DMS153 treated with DMSO at 0.1 percent for 48 hours (cell line): Measurements from ENCODE around the gene KDM1B.

Experiments used
- DNase-seq: peaks from one replicate; lab custom pipeline; 2025; ENCODE audit not compliant: unreplicated experiment; lab: John Stamatoyannopoulos, UW

The KDM1B gene

GRCh38 chr6:18259675-18260447 is 104.6 kb downstream of the KDM1B start:
- DNase-seq = no peak

- DNase-seq = no peak
These were observed 105.4 kb downstream of the KDM1B start for GRCh38 chr6:18260448-18261106.

- no peak for DNase-seq
These were observed 106.7 kb downstream of the KDM1B start for GRCh38 chr6:18261877-18262276.

GRCh38 chr6:18262702-18263417 is 107.6 kb downstream of the KDM1B start:
- no peak for DNase-seq

- DNase-seq = peak; percentile 22
These were observed 108.4 kb downstream of the KDM1B start for GRCh38 chr6:18263418-18264218.

GRCh38 chr6:18264219-18264922 is 109.1 kb downstream of the KDM1B start, which contains the start of gene DEK:
TSS of gene DEK (minus strand) at chr6:18264530. CDS start at chr6:18263987, 543 bp downstream.
- DNase-seq = peak; percentile 72

GRCh38 chr6:18264923-18265377 is 109.7 kb downstream of the KDM1B start:
- peak; percentile 21 for DNase-seq

- DNase-seq = no peak
These were observed 110.7 kb downstream of the KDM1B start for GRCh38 chr6:18265787-18266522.

GRCh38 chr6:18266523-18266912 is 111.3 kb downstream of the KDM1B start:
- DNase-seq = no peak

- DNase-seq = no peak
These were observed 112.8 kb downstream of the KDM1B start for GRCh38 chr6:18268066-18268465.

GRCh38 chr6:18269253-18269652 is 114.0 kb downstream of the KDM1B start:
- DNase-seq = no peak

- DNase-seq = no peak
These were observed 114.5 kb downstream of the KDM1B start for GRCh38 chr6:18269717-18270116.

- DNase-seq = no peak
These were observed 115.0 kb downstream of the KDM1B start for GRCh38 chr6:18270216-18270615.
